ENCODE data around the gene ANKRD44.

ANKRD44 gene

DNA sequence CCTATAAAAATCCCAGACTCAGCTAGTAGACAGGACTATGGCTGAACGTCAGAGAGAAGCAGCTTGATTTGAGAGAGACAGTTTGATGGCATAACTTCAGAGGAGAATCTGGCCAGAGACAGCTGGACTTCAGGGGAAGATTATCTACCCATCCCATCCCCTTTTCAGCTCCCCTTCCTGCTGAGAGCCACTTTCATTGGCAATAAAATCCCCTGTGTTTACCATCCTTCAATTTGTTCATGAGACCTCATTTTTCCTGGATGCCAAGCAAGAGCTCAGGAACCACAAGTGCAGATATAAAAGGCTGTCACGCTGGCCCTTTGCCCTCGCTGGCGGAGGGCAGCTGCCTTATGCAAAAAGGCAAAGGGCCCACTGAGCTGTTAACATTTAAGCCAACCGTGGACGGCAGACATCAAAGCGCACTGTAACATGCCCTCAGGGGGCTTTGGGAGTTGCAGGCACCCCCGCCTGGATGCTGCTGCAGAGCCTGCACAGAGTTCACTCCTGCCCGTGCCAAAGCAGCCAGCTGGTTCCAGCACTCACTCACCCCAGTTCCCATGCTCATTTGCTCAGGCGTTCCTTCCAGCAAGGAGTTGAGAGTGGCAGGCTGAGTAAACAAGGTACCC lies 219.7 kb downstream of the ANKRD44 start:
- Mint-ChIP-seq H3K27ac (peak overlapping the region; percentile 81), H3K36me3 (peaks cover 83% of the 10 kb centered on the region), H3K4me3 (no peak overlapping the region), H3K9me3 (no peaks in the 10 kb centered on the region), H3K4me1 (peaks cover 9% of the 10 kb centered on the region)
- ATAC-seq (no peak), DNase-seq (ENCODE audit: low spot score in 2 of 2) (no peak)

GRCh38 chr2:197089655-197090054 lies 220.9 kb downstream of the ANKRD44 start:
- peaks cover 83% of the 10 kb centered on the region for H3K36me3 Mint-ChIP-seq
- no peaks in the 10 kb centered on the region for H3K9me3 Mint-ChIP-seq
- ATAC-seq (peak; percentile 53), DNase-seq (ENCODE audit: low spot score in 2 of 2) (no peak)
- H3K27ac Mint-ChIP-seq, result peak overlapping the region; percentile 81
- peaks cover 12% of the 10 kb centered on the region for H3K4me1 Mint-ChIP-seq
- no peak overlapping the region for H3K4me3 Mint-ChIP-seq

DNA sequence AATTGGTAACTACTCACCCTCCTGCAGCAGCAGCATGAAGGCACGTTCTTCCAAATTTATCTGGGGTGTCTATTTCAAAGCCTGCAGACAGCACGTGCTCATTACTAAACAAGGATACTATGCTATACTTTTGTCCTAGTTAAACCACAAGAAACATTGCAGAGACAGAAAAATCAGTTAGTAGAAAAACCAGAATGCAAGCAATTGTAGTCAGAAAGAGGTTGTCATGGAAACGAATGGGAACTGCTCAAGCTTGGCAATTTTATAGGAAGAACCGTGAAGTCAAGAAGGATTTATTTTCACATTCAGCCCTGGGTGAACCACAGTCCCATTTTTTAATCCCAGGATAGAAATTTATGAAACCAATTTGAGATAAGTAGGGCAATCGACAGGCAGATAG lies 221.9 kb downstream of the ANKRD44 start:
- H3K9me3 Mint-ChIP-seq, result no peaks in the 10 kb centered on the region
- H3K27ac Mint-ChIP-seq, result peak overlapping the region; percentile 81
- peaks cover 90% of the 10 kb centered on the region for H3K36me3 Mint-ChIP-seq
- ATAC-seq, result no peak
- no peak for DNase-seq (ENCODE audit: low spot score in 2 of 2)
- H3K4me3 Mint-ChIP-seq, result no peak overlapping the region
- H3K4me1 Mint-ChIP-seq, result peaks cover 12% of the 10 kb centered on the region

- Mint-ChIP-seq H3K27ac (no peak overlapping the region), H3K36me3 (peaks cover 99% of the 10 kb centered on the region), H3K4me1 (peaks cover 12% of the 10 kb centered on the region), H3K4me3 (no peak overlapping the region), H3K9me3 (no peaks in the 10 kb centered on the region)
- DNase-seq (ENCODE audit: low spot score in 2 of 2) (no peak), ATAC-seq (no peak)
Measured at GRCh38 chr2:197086500-197086899, 224.1 kb downstream of the ANKRD44 start.

DNA sequence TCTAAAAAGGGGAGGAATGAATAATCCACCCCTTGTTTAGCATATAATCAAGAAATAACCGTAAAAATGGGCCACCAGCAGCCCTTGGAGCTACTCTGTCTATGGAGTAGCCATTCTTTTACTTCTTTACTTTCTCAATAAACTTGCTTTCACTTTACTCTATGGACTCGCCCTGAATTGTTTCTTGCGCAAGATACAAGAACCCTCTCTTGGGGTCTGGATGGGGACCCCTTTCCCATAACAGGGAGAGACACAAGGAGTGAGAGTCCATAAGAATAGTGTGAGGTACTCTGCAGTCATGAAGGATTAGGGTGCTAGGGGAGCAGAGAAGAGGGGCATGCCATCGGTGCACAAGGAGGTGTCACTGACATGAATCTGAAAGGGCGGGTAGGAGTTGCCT lies 224.9 kb downstream of the ANKRD44 start:
- DNase-seq (ENCODE audit: low spot score in 2 of 2) (no peak), ATAC-seq (no peak)
- Mint-ChIP-seq H3K27ac (peak overlapping the region; percentile 41), H3K4me1 (peaks cover 7% of the 10 kb centered on the region), H3K4me3 (no peak overlapping the region), H3K9me3 (no peaks in the 10 kb centered on the region), H3K36me3 (peaks cover 99% of the 10 kb centered on the region)

- Mint-ChIP-seq H3K36me3 (peaks cover 100% of the 10 kb centered on the region), H3K4me3 (no peak overlapping the region), H3K4me1 (peaks cover 5% of the 10 kb centered on the region), H3K27ac (no peak overlapping the region), H3K9me3 (no peaks in the 10 kb centered on the region)
- ATAC-seq, result no peak
- DNase-seq (ENCODE audit: low spot score in 2 of 2), result no peak
Measured at GRCh38 chr2:197081294-197081693, 229.3 kb downstream of the ANKRD44 start.

DNA sequence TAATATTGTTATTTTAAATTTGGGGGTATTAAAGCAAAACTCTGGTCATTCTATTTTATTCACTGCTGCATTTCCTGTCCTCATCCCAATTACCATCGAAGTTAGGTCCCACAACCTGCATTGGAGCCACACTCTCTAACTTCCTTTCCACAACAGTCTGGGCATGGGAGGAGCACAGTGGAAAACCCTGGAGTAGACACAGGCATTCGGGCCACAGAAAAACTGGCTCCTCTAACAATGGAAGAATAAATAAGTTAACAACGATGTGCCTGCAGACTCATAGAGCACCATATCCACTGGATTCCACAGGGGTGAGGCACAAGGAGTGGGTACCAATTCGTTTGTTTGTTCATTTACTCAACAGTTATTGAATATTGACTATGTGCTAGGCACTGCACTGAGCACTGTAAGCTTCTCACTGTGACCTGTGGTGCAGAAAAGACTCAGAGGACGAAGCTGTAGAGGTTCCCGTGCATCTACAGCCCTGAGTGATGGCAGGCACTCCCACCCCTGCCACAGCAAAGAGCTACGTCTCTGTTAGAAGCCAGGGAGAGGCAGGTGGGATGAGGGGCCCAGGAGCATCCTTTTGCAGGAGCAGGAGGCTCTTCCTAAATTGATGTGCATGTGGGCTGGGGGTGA lies 229.9 kb downstream of the ANKRD44 start:
- H3K27ac Mint-ChIP-seq, result peak overlapping the region; percentile 21
- H3K9me3 Mint-ChIP-seq, result no peaks in the 10 kb centered on the region
- ATAC-seq (no peak), DNase-seq (ENCODE audit: low spot score in 2 of 2) (no peak)
- no peak overlapping the region for H3K4me3 Mint-ChIP-seq
- H3K36me3 Mint-ChIP-seq, result peaks cover 100% of the 10 kb centered on the region
- peaks cover 2% of the 10 kb centered on the region for H3K4me1 Mint-ChIP-seq

DNA sequence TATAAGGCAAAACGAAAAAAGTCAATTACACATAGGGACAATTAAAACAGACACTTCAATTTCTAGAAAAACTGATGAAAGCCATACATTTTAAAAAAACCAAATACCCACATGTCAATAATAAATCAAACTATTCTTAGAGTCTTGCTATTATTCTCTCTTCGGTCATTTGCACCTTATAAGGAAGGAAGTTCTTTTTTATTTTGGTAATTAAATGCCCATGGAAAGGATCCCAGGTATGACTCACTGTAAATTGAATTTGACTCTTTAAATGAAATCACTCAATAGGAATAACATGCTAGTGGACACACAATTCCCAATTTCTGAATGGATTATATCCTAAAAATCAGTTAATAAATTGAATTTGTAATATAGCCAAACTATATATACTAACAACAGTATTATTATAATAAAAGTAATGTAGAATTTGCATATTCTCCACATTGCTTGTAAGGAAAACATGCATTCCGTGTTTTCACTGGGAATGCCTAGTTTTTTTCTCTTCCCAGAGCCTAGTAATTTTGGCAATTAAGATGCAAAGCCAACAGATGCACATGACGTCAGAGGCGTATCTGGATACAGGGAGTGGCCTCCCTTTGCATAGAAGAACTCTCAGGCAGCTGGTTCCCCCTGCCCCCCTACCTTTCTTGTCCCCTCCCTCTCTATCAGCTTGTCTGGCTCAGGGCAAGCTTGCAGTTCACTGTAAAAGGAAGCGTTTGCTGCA lies 230.6 kb downstream of the ANKRD44 start:
- no peak for DNase-seq (ENCODE audit: low spot score in 2 of 2)
- H3K9me3 Mint-ChIP-seq, result no peaks in the 10 kb centered on the region
- no peak for ATAC-seq
- no peak overlapping the region for H3K4me3 Mint-ChIP-seq
- peaks cover 98% of the 10 kb centered on the region for H3K36me3 Mint-ChIP-seq
- H3K27ac Mint-ChIP-seq, result peak overlapping the region; percentile 21
- no peaks in the 10 kb centered on the region for H3K4me1 Mint-ChIP-seq

- ATAC-seq, result no peak
- no peak for DNase-seq (ENCODE audit: low spot score in 2 of 2)
- no peak overlapping the region for H3K27ac Mint-ChIP-seq
- no peaks in the 10 kb centered on the region for H3K4me1 Mint-ChIP-seq
- H3K36me3 Mint-ChIP-seq, result peaks cover 98% of the 10 kb centered on the region
- no peaks in the 10 kb centered on the region for H3K9me3 Mint-ChIP-seq
- no peak overlapping the region for H3K4me3 Mint-ChIP-seq
Measured at GRCh38 chr2:197079414-197079813, 231.2 kb downstream of the ANKRD44 start.

DNA sequence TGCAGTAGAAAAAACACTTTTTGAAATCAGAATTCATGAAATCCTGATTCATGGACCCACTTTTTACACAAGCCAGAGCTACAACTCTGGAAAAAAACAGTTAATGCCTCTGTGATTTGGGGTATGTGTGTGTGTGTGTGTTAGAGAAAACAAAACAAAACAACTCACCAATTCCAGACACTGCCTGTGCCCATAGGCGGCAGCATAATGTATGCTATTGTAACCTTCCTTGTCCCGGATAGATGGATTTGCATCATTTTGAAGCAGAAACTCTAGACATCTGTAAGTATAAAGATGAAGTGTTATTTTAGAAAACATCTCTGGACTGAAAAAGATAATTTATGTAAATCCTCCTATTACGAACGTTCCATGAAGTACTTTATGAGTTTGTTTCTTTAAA lies 232.0 kb downstream of the ANKRD44 start:
- Mint-ChIP-seq H3K36me3 (peaks cover 98% of the 10 kb centered on the region), H3K4me3 (no peak overlapping the region), H3K9me3 (no peaks in the 10 kb centered on the region), H3K4me1 (peaks cover 8% of the 10 kb centered on the region), H3K27ac (no peak overlapping the region)
- ATAC-seq (no peak), DNase-seq (ENCODE audit: low spot score in 2 of 2) (no peak)

DNA sequence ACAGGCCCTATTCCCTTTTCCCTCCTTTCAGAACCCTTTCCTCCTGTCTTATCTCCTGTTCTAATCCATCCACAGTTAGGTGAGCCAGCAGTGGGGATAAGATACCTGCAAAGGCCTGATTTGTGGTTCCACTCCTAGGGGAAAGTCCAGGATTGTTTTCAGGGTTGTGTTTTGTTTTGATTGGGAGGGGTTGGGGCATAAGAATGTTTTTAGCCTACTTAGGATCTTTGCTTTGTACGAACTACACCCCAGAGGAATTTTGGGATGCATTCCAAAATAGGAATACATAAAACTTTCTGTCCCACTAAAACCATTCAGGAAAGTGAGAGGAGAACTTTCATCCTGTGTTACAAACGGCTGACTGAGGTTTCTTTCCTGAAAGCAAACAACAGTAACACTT lies 233.2 kb downstream of the ANKRD44 start:
- peak overlapping the region; percentile 84 for H3K27ac Mint-ChIP-seq
- no peak for ATAC-seq

DNA sequence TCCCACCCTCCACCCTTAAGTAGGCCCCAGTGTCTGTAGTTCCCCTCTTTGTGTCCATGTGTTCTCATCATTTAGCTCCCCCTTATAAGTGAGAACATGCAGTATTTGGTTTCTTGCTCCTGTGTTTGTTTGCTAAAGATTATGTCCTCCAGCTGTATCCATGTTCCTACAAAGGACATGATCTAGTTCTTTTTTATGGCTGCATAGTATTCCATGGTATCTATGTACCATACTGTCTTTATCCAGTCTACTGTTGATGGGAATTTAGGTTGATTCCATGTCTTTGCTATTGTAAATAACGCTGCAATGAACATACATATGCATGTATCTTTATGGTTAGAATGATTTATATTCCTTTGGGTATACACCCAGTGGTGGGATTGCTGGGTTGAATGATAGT lies 233.9 kb downstream of the ANKRD44 start:
- Mint-ChIP-seq H3K27ac (peak overlapping the region; percentile 84), H3K36me3 (peaks cover 91% of the 10 kb centered on the region), H3K4me1 (peaks cover 23% of the 10 kb centered on the region), H3K4me3 (no peak overlapping the region), H3K9me3 (no peaks in the 10 kb centered on the region)
- no peak for ATAC-seq
- DNase-seq (ENCODE audit: low spot score in 2 of 2), result no peak

More for the DNA sequence above, 233.2 kb downstream of the ANKRD44 start:
- Mint-ChIP-seq H3K4me3 (no peak overlapping the region), H3K36me3 (peaks cover 96% of the 10 kb centered on the region), H3K9me3 (no peaks in the 10 kb centered on the region), H3K4me1 (peaks cover 19% of the 10 kb centered on the region)
- no peak for DNase-seq (ENCODE audit: low spot score in 2 of 2)

GRCh38 chr2:197075754-197076337 lies 234.7 kb downstream of the ANKRD44 start:
- H3K9me3 Mint-ChIP-seq, result no peaks in the 10 kb centered on the region
- no peak overlapping the region for H3K4me3 Mint-ChIP-seq
- DNase-seq (ENCODE audit: low spot score in 2 of 2) (no peak), ATAC-seq (no peak)
- H3K4me1 Mint-ChIP-seq, result peaks cover 31% of the 10 kb centered on the region
- peaks cover 91% of the 10 kb centered on the region for H3K36me3 Mint-ChIP-seq
- peak overlapping the region; percentile 84 for H3K27ac Mint-ChIP-seq

DNA sequence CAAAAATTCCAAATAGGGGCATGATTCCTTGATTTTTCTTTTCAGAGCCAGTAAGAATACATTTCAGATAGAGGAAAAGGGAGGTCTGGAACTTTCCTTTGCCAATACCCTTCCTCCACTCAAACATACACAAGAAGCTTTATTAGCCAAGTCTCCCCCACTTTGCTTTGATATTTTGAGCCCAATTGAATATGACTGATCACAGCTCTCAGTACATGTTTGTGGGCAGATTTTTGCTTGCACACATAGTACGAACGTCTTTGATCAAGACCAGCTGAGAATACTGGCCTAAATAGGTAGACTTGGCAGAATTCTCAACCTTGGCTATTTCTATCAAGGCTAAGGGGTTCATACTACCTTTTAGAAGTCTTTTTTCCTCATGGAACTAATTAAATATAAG lies 235.3 kb downstream of the ANKRD44 start:
- H3K27ac Mint-ChIP-seq, result no peak overlapping the region
- no peak overlapping the region for H3K4me3 Mint-ChIP-seq
- ATAC-seq (no peak), DNase-seq (ENCODE audit: low spot score in 2 of 2) (no peak)
- peaks cover 36% of the 10 kb centered on the region for H3K4me1 Mint-ChIP-seq
- H3K36me3 Mint-ChIP-seq, result peaks cover 91% of the 10 kb centered on the region
- H3K9me3 Mint-ChIP-seq, result no peaks in the 10 kb centered on the region

GRCh38 chr2:197073701-197074433 lies 236.7 kb downstream of the ANKRD44 start:
- Mint-ChIP-seq H3K36me3 (peaks cover 91% of the 10 kb centered on the region), H3K4me3 (no peak overlapping the region), H3K9me3 (no peaks in the 10 kb centered on the region), H3K27ac (peak overlapping the region; percentile 87), H3K4me1 (peaks cover 43% of the 10 kb centered on the region)
- no peak for ATAC-seq
- no peak for DNase-seq (ENCODE audit: low spot score in 2 of 2)

Data from stimulated activated effector memory CD8-positive, alpha-beta T cell treated with anti-CD3 and anti-CD28 coated beads, Interleukin-12 subunit alpha, Interleukin-12 subunit beta, amount 100 ng/mL, for 72 hours (primary cell).